ENCODE results near the gene MGRN1. TPM values are rescaled to one million over a fixed set of nuclear protein-coding genes. Genes with fewer than 3 reads are reported as not detected.

The MGRN1 gene
- total RNA-seq, result 10 to 100 TPM; 40.3 to 75.6 (median 48.5) TPM

- peak in 1 of 2 donors; percentile 84 for TF ChIP-seq POLR2AphosphoS5 (IDR thresholded peaks at IDR 0.05)
- peak; percentile 84 to 95 (median 94) for TF ChIP-seq CTCF (IDR thresholded peaks at IDR 0.05)
- TF ChIP-seq EP300 (IDR thresholded peaks at IDR 0.05), result no peak
- TF ChIP-seq POLR2A (IDR thresholded peaks at IDR 0.05; ENCODE audit: low read depth), result no peak
- Histone ChIP-seq H3K4me1 (peaks cover 15 to 45% (median 39%) of the 10 kb centered on the region in 4 donors), H3K27me3 (no peaks in the 10 kb centered on the region), H3K27ac (replicated peaks in 1 of 4) (peak within 1 kb of the TSS; percentile 97 to 99 (median 97)), H3K9me3 (no peaks in the 10 kb centered on the region), H3K4me3 (peak within 1 kb of the TSS; percentile 85 to 99 (median 95)), H3K36me3 (peaks cover 0 to 5% (median 0%) of the 10 kb centered on the region in 4 donors)
- intact Hi-C loops (cut with DNase I), result no loop called here
- DNase-seq (ENCODE audit: extremely low spot score), result peak; percentile 98
- 13% methylated on average over 17 of the region's 42 CpGs for WGBS
Observed at GRCh38 chr16:4624015-4624826, at the start of gene MGRN1. TSS of gene MGRN1 (plus strand) at chr16:4624826. CDS start at chr16:4624961, 135 bp downstream.

DNA sequence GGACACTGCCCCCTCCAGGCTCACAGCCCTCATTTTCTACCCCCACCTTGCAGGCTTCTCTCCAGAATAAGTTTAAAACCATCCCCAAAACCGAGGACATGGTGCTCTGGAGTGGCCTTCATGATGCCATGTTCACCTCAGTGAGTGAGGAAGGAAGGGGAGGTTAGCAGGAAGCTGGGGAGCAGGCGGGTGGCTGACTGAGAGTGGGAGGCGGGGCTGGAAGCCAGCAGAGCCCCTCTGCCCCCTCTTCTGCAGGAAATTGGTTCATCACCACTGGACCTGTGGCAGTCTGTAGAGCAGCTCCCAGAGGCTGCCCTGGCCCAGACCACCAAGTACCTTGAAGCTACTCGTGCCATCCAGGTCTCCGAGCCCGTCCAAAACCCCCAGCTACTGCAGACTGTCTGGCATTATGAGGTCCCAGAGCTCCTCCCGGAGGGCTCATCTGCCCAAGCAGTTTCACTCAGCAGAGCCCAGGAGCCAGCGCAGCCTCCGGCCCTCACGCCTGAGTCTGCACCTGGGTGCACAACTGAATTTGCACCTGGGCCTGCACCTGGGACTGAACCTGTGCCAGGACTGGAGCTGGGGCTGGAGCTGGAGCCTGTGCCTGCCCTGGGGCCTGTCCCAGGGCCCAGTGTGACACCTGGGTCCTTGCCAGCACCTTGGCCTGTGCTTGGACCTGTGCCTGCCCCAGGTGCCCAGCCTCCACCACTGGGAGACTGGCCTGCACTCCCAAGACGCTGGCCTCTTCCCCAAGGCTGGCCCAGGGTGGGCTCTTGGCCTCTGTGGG is 49.5 kb upstream of the MGRN1 start:
- no peaks in the 10 kb centered on the region for H3K27me3 ChIP-seq
- no peaks in the 10 kb centered on the region for H3K9me3 ChIP-seq
- intact Hi-C loops (cut with DNase I), result no loop called here
- DNase-seq (ENCODE audit: extremely low spot score), result no peak
- WGBS, result 81% methylated on average over 10 of the region's 11 CpGs
- no peaks in the 10 kb centered on the region for H3K36me3 ChIP-seq
- no peak overlapping the region for H3K27ac ChIP-seq (replicated peaks in 1 of 4)
- H3K4me3 ChIP-seq, result no peak overlapping the region
- H3K4me1 ChIP-seq, result no peaks in the 10 kb centered on the region
- TF ChIP-seq POLR2AphosphoS5 (IDR thresholded peaks at IDR 0.05), result no peak
- TF ChIP-seq EP300 (IDR thresholded peaks at IDR 0.05), result no peak
- TF ChIP-seq CTCF (IDR thresholded peaks at IDR 0.05), result no peak
- TF ChIP-seq POLR2A (IDR thresholded peaks at IDR 0.05; ENCODE audit: low read depth), result no peak

- no peak for DNase-seq (ENCODE audit: extremely low spot score)
- H3K27ac ChIP-seq (replicated peaks in 1 of 4), result no peak overlapping the region
- TF ChIP-seq EP300 (IDR thresholded peaks at IDR 0.05) (no peak), POLR2AphosphoS5 (IDR thresholded peaks at IDR 0.05) (no peak), POLR2A (IDR thresholded peaks at IDR 0.05; ENCODE audit: low read depth) (no peak), CTCF (IDR thresholded peaks at IDR 0.05) (no peak)
- no peaks in the 10 kb centered on the region for H3K36me3 ChIP-seq
- H3K27me3 ChIP-seq, result no peaks in the 10 kb centered on the region
- no peak overlapping the region for H3K4me3 ChIP-seq
- intact Hi-C loops (cut with DNase I), result no loop called here
- WGBS, result 100% methylated on average over 1 of the region's 15 CpGs
- H3K4me1 ChIP-seq, result no peaks in the 10 kb centered on the region
- no peaks in the 10 kb centered on the region for H3K9me3 ChIP-seq
Observed at GRCh38 chr16:4576008-4576407, 48.6 kb upstream of the MGRN1 start.

- no peak for DNase-seq (ENCODE audit: extremely low spot score)
- no peaks in the 10 kb centered on the region for H3K36me3 ChIP-seq
- no peak overlapping the region for H3K4me3 ChIP-seq
- H3K27me3 ChIP-seq, result no peaks in the 10 kb centered on the region
- no peak overlapping the region for H3K27ac ChIP-seq (replicated peaks in 1 of 4)
- intact Hi-C loops (cut with DNase I), result no loop called here
- no peak for TF ChIP-seq POLR2A (IDR thresholded peaks at IDR 0.05; ENCODE audit: low read depth)
- H3K4me1 ChIP-seq, result no peaks in the 10 kb centered on the region
- 87% methylated on average over 8 of the region's 13 CpGs for WGBS
- H3K9me3 ChIP-seq, result no peaks in the 10 kb centered on the region
Observed at GRCh38 chr16:4578961-4579530, 45.6 kb upstream of the MGRN1 start.

- WGBS, result 79% methylated on average over 5 of the region's 6 CpGs
- Histone ChIP-seq H3K4me1 (no peaks in the 10 kb centered on the region), H3K9me3 (no peaks in the 10 kb centered on the region), H3K27ac (replicated peaks in 1 of 4) (no peak overlapping the region), H3K4me3 (no peak overlapping the region), H3K27me3 (no peaks in the 10 kb centered on the region), H3K36me3 (no peaks in the 10 kb centered on the region)
- DNase-seq (ENCODE audit: extremely low spot score), result no peak
- intact Hi-C loops (cut with DNase I), result no loop called here
- TF ChIP-seq POLR2AphosphoS5 (IDR thresholded peaks at IDR 0.05) (no peak), CTCF (IDR thresholded peaks at IDR 0.05) (no peak), EP300 (IDR thresholded peaks at IDR 0.05) (no peak), POLR2A (IDR thresholded peaks at IDR 0.05; ENCODE audit: low read depth) (no peak)
Observed at GRCh38 chr16:4580250-4580649, 44.4 kb upstream of the MGRN1 start.

All from esophagus muscularis mucosa (tissue), 4 donors.